Subcutaneous abdominal adipose tissue (tissue), 5 donors: ENCODE results near the gene DNAJB13.

Experiments
- H3K27ac ChIP-seq: one replicate; pipeline ENCODE4 v1.7.0; 2013; ENCODE audit warnings: low read depth, mild to moderate bottlenecking, inconsistent platforms, low read length, moderate library complexity
- H3K27me3 ChIP-seq, 5 donors: one replicate each; pipeline ENCODE4 v1.7.0; 2013; ENCODE audit warnings: low read length in 5 of 5, inconsistent platforms in 1 of 5; ENCODE audit not compliant: control insufficient read depth in 5 of 5, insufficient read depth in 4 of 5
- H3K36me3 ChIP-seq, 5 donors: one replicate each; pipeline ENCODE4 v1.7.0; 2013; ENCODE audit warnings: low read length in 5 of 5; ENCODE audit not compliant: control insufficient read depth in 5 of 5, insufficient read depth in 5 of 5
- H3K4me1 ChIP-seq, 5 donors: one replicate each; pipeline ENCODE4 v1.7.0; 2013; ENCODE audit warnings: low read length in 5 of 5, mild to moderate bottlenecking in 3 of 5, moderate library complexity in 1 of 5; ENCODE audit not compliant: control insufficient read depth in 5 of 5, insufficient read depth in 5 of 5
- H3K4me3 ChIP-seq, 5 donors: one replicate each; pipeline ENCODE4 v1.7.0; 2013; ENCODE audit warnings: low read length in 5 of 5, low read depth in 1 of 5
- H3K9ac ChIP-seq, 5 donors: one replicate each; pipeline ENCODE4 v1.7.0; 2013; ENCODE audit warnings: low read length in 5 of 5, mild to moderate bottlenecking in 4 of 5, moderate library complexity in 3 of 5
- H3K9me3 ChIP-seq, 5 donors: one replicate each; pipeline ENCODE4 v1.7.0; 2013; ENCODE audit warnings: low read length in 5 of 5; ENCODE audit not compliant: control insufficient read depth in 5 of 5
- donor health status: healthy.
- donor health status: healthy.
- donor health status: healthy.
- donor health status: healthy.
- donor health status: healthy.

DNAJB13 gene

GRCh38 chr11:74011360-74012073, 60.7 kb downstream of the DNAJB13 start:
- Histone ChIP-seq H3K27ac (no peak overlapping the region), H3K9me3 (no peaks in the 10 kb centered on the region), H3K36me3 (peaks cover 0 to 13% (median 4%) of the 10 kb centered on the region in 5 donors), H3K4me1 (peaks cover 8 to 49% (median 19%) of the 10 kb centered on the region in 5 donors), H3K4me3 (no peak overlapping the region), H3K9ac (no peak overlapping the region), H3K27me3 (no peaks in the 10 kb centered on the region)

GRCh38 chr11:74012074-74012809, 61.4 kb downstream of the DNAJB13 start:
- H3K36me3 ChIP-seq = peaks cover 0 to 13% (median 6%) of the 10 kb centered on the region in 5 donors
- no peaks in the 10 kb centered on the region for H3K27me3 ChIP-seq
- H3K9ac ChIP-seq = no peak overlapping the region
- H3K9me3 ChIP-seq = no peaks in the 10 kb centered on the region
- H3K27ac ChIP-seq = no peak overlapping the region
- no peak overlapping the region for H3K4me3 ChIP-seq
- H3K4me1 ChIP-seq = peaks cover 8 to 54% (median 19%) of the 10 kb centered on the region in 5 donors

- Histone ChIP-seq H3K27ac (no peak overlapping the region), H3K9ac (no peak overlapping the region), H3K36me3 (peaks cover 0 to 13% (median 6%) of the 10 kb centered on the region in 5 donors), H3K27me3 (no peaks in the 10 kb centered on the region), H3K4me3 (no peak overlapping the region), H3K9me3 (no peaks in the 10 kb centered on the region), H3K4me1 (peaks cover 9 to 63% (median 26%) of the 10 kb centered on the region in 5 donors)
Observed at GRCh38 chr11:74013141-74013540, 62.3 kb downstream of the DNAJB13 start.

GRCh38 chr11:74014880-74015279, 64.1 kb downstream of the DNAJB13 start:
- Histone ChIP-seq H3K27ac (no peak overlapping the region), H3K36me3 (peaks cover 0 to 13% (median 6%) of the 10 kb centered on the region in 5 donors), H3K9ac (no peak overlapping the region), H3K9me3 (no peaks in the 10 kb centered on the region), H3K27me3 (no peaks in the 10 kb centered on the region), H3K4me1 (peaks cover 21 to 68% (median 43%) of the 10 kb centered on the region in 5 donors), H3K4me3 (no peak overlapping the region)

DNA sequence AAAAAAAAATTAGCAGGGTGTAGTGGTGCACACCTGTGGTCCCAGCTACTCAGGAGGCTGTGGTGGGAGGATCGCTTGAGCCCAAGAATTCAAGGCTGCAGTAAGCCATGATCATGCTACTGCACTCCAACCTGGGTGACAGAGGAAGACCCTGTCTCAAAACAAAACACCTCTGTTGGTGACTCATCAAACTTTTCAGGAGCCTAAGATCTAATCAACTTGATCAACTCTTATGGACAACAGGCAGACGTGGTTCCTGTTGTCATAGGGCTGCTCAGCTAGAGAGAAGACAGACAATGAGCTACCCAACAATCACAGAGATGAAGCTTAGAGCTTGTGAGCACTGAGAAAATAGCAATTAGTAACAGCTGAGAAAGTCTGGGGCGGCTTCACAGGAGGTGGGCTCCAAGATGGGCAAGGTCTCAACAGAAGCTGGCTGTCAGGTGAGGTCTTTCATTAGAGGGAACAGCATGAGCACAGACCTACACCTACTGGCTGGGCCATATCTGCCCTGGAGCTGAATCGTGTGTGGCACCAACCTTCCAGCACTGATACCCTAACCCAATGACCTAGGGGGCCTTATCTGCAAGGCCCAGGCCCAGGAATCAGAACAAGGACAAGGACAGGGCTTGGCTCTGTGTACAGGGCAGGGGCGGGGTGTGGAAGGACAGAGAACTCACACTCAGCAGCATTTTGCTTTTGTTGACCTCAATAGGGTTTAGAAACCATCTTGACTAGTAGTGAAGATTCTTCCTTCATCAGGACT, 65.3 kb downstream of the DNAJB13 start:
- Histone ChIP-seq H3K9me3 (no peaks in the 10 kb centered on the region), H3K4me3 (no peak overlapping the region), H3K36me3 (peaks cover 0 to 13% (median 6%) of the 10 kb centered on the region in 5 donors), H3K27me3 (no peaks in the 10 kb centered on the region), H3K9ac (no peak overlapping the region), H3K4me1 (peaks cover 18 to 67% (median 48%) of the 10 kb centered on the region in 5 donors), H3K27ac (no peak overlapping the region)

- Histone ChIP-seq H3K9ac (no peak overlapping the region), H3K4me1 (peaks cover 13 to 70% (median 40%) of the 10 kb centered on the region in 5 donors), H3K4me3 (no peak overlapping the region), H3K9me3 (no peaks in the 10 kb centered on the region), H3K36me3 (peaks cover 0 to 10% (median 6%) of the 10 kb centered on the region in 5 donors), H3K27me3 (no peaks in the 10 kb centered on the region), H3K27ac (peak overlapping the region; percentile 99)
Observed at GRCh38 chr11:74017631-74018030, 66.8 kb downstream of the DNAJB13 start.

DNA sequence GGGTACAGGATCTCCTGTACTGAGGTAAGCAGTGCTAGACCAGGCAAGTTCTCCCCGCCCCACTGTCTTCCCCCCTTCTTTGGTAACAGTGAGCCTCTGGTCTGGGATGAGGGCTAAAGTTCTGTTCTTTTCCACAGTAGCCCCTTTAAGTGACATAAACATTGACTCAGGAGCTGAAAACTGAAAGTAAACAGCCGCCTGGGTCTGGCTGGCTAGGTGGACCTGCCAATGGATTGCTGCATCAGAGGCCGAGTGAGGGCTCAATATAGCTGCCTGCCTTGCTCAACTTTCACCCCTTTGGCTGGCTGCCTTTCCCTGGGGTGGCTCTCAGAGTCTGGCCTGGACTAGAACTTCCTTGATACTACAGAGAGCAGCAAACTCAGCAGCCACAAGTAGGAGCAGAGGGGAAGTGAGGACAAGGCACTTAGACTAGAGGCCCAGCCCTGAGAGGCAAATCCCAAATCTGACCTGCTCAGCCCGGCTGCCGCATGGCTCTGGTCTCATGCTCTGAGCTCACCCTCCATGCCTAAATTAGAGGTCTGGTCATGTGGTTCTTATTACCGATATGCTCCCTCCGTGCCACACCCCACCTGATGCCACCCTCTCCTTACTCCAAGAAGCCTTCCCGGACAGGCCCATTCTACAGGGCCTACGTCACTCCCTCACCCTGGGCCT, 67.6 kb downstream of the DNAJB13 start:
- H3K4me1 ChIP-seq = peaks cover 13 to 77% (median 40%) of the 10 kb centered on the region in 5 donors
- H3K27ac ChIP-seq = peak overlapping the region; percentile 99
- peak overlapping the region in 2 of 5 donors; percentile 22 to 37 for H3K4me3 ChIP-seq
- peaks cover 0 to 10% (median 6%) of the 10 kb centered on the region in 5 donors for H3K36me3 ChIP-seq
- peak overlapping the region; percentile 6 to 74 (median 57) for H3K9ac ChIP-seq
- H3K9me3 ChIP-seq = no peaks in the 10 kb centered on the region
- no peaks in the 10 kb centered on the region for H3K27me3 ChIP-seq

GRCh38 chr11:74019104-74019738, 68.4 kb downstream of the DNAJB13 start:
- peaks cover 13 to 80% (median 40%) of the 10 kb centered on the region in 5 donors for H3K4me1 ChIP-seq
- no peaks in the 10 kb centered on the region for H3K27me3 ChIP-seq
- peaks cover 0 to 7% (median 3%) of the 10 kb centered on the region in 5 donors for H3K36me3 ChIP-seq
- peak overlapping the region; percentile 99 for H3K27ac ChIP-seq
- peak overlapping the region in 1 of 5 donors; percentile 37 for H3K4me3 ChIP-seq
- peak overlapping the region; percentile 6 to 74 (median 57) for H3K9ac ChIP-seq
- H3K9me3 ChIP-seq = no peaks in the 10 kb centered on the region

- no peaks in the 10 kb centered on the region for H3K27me3 ChIP-seq
- H3K36me3 ChIP-seq = peaks cover 0 to 7% (median 3%) of the 10 kb centered on the region in 5 donors
- peak overlapping the region; percentile 99 for H3K27ac ChIP-seq
- peaks cover 15 to 79% (median 43%) of the 10 kb centered on the region in 5 donors for H3K4me1 ChIP-seq
- H3K4me3 ChIP-seq = no peak overlapping the region
- H3K9me3 ChIP-seq = no peaks in the 10 kb centered on the region
- H3K9ac ChIP-seq = peak overlapping the region in 2 of 5 donors; percentile 8 to 63
Observed at GRCh38 chr11:74019860-74020259, 69.0 kb downstream of the DNAJB13 start.
